OCI-LY3 (cell line): ENCODE measurements around the gene RBMX2.

Experiments used
- CTCF ChIP-seq: fragments of 200-600, 300-600 bp; sonication (generic); IDR thresholded peaks from 2 replicates; pipeline ENCODE4 v1.5.1; 2014; ENCODE audit warnings: antibody characterized with exemption, low read length, low read depth
- EZH2phosphoT487 ChIP-seq: fragments of 200-600 bp; shearing (Covaris generic); IDR thresholded peaks from 2 replicates; pipeline ENCODE4 v1.6.1; 2018; ENCODE audit warnings: antibody characterized with exemption, mixed run types, low read depth

GRCh38 chrX:130378024-130378669 lies 23.6 kb upstream of the RBMX2 start:
- no peak for TF ChIP-seq CTCF
- TF ChIP-seq EZH2phosphoT487, result no peak
